ENCODE data around the gene RALGAPA1.

DNA sequence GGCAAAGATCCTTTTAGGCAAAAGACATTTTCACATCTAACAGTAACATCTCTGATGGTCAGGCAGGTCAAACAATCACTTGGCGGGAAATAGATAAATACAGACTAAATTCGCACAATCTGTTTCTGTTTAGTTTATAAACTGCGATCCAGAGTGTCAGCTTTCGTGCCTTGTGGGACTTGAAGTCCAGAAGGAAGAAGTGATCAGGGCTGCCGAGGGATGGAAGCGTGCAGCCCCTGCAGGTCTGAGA lies 16.8 kb upstream of the RALGAPA1 start:
- TF ChIP-seq, protein P1, sequence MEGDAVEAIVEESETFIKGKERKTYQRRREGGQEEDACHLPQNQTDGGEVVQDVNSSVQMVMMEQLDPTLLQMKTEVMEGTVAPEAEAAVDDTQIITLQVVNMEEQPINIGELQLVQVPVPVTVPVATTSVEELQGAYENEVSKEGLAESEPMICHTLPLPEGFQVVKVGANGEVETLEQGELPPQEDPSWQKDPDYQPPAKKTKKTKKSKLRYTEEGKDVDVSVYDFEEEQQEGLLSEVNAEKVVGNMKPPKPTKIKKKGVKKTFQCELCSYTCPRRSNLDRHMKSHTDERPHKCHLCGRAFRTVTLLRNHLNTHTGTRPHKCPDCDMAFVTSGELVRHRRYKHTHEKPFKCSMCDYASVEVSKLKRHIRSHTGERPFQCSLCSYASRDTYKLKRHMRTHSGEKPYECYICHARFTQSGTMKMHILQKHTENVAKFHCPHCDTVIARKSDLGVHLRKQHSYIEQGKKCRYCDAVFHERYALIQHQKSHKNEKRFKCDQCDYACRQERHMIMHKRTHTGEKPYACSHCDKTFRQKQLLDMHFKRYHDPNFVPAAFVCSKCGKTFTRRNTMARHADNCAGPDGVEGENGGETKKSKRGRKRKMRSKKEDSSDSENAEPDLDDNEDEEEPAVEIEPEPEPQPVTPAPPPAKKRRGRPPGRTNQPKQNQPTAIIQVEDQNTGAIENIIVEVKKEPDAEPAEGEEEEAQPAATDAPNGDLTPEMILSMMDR (IDR thresholded peaks at IDR 0.05 in 2 of 3, conservative IDR thresholded peaks at IDR 0.05 in 1 of 3; ENCODE audit: insufficient read depth in 2 of 3, low read depth in 1 of 3, low read length in 3 of 3): no peak
- no peak for TF ChIP-seq BRCA1 (IDR thresholded peaks at IDR 0.05)
- TF ChIP-seq BRCA1 (CRISPR knock-in tag; IDR thresholded peaks at IDR 0.05): no peak
- TF ChIP-seq TAF1 (IDR thresholded peaks at IDR 0.05; ENCODE audit: control insufficient read depth, extremely low read depth, insufficient read depth, low read length, severe bottlenecking): no peak
- TF ChIP-seq, protein P2, sequence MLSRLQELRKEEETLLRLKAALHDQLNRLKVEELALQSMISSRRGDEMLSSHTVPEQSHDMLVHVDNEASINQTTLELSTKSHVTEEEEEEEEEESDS (CRISPR knock-in tag; IDR thresholded peaks at IDR 0.05): no peak
- no peak for TF ChIP-seq TEAD4 (IDR thresholded peaks at IDR 0.05; ENCODE audit: low read length)
- TF ChIP-seq TEAD4 (CRISPR knock-in tag; IDR thresholded peaks at IDR 0.05; ENCODE audit: borderline replicate concordance): no peak
- TF ChIP-seq, protein P3, sequence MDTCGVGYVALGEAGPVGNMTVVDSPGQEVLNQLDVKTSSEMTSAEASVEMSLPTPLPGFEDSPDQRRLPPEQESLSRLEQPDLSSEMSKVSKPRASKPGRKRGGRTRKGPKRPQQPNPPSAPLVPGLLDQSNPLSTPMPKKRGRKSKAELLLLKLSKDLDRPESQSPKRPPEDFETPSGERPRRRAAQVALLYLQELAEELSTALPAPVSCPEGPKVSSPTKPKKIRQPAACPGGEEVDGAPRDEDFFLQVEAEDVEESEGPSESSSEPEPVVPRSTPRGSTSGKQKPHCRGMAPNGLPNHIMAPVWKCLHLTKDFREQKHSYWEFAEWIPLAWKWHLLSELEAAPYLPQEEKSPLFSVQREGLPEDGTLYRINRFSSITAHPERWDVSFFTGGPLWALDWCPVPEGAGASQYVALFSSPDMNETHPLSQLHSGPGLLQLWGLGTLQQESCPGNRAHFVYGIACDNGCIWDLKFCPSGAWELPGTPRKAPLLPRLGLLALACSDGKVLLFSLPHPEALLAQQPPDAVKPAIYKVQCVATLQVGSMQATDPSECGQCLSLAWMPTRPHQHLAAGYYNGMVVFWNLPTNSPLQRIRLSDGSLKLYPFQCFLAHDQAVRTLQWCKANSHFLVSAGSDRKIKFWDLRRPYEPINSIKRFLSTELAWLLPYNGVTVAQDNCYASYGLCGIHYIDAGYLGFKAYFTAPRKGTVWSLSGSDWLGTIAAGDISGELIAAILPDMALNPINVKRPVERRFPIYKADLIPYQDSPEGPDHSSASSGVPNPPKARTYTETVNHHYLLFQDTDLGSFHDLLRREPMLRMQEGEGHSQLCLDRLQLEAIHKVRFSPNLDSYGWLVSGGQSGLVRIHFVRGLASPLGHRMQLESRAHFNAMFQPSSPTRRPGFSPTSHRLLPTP (IDR thresholded peaks at IDR 0.05; ENCODE audit: borderline replicate concordance, extremely low read depth, insufficient read length): no peak
- no peak for TF ChIP-seq BRD4 (IDR thresholded peaks at IDR 0.05)
- no peak for TF ChIP-seq MTA2 (IDR thresholded peaks at IDR 0.05; ENCODE audit: low read depth)
- no peak for TF ChIP-seq ZEB2 (IDR thresholded peaks at IDR 0.05)
- TF ChIP-seq HCFC1 (IDR thresholded peaks at IDR 0.05; ENCODE audit: low read depth, low read length): no peak
- TF ChIP-seq POLR2AphosphoS5 (IDR thresholded peaks at IDR 0.05; ENCODE audit: control insufficient read depth, insufficient read depth, low read depth, low read length): no peak
- TF ChIP-seq, protein P4, sequence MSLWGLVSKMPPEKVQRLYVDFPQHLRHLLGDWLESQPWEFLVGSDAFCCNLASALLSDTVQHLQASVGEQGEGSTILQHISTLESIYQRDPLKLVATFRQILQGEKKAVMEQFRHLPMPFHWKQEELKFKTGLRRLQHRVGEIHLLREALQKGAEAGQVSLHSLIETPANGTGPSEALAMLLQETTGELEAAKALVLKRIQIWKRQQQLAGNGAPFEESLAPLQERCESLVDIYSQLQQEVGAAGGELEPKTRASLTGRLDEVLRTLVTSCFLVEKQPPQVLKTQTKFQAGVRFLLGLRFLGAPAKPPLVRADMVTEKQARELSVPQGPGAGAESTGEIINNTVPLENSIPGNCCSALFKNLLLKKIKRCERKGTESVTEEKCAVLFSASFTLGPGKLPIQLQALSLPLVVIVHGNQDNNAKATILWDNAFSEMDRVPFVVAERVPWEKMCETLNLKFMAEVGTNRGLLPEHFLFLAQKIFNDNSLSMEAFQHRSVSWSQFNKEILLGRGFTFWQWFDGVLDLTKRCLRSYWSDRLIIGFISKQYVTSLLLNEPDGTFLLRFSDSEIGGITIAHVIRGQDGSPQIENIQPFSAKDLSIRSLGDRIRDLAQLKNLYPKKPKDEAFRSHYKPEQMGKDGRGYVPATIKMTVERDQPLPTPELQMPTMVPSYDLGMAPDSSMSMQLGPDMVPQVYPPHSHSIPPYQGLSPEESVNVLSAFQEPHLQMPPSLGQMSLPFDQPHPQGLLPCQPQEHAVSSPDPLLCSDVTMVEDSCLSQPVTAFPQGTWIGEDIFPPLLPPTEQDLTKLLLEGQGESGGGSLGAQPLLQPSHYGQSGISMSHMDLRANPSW (CRISPR knock-in tag; IDR thresholded peaks at IDR 0.05): no peak
- no peak for TF ChIP-seq MYC (IDR thresholded peaks at IDR 0.05; ENCODE audit: low read depth, low read length)
- no peak for TF ChIP-seq MYC (CRISPR knock-in tag; IDR thresholded peaks at IDR 0.05; ENCODE audit: borderline replicate concordance, low read depth)
- TF ChIP-seq EZH2 (IDR thresholded peaks at IDR 0.05; ENCODE audit: borderline replicate concordance, low read depth, low read length): no peak

Data from K562 (cell line).